NOMO-1 treated with DMSO at 0.1 percent for 48 hours (cell line): ENCODE measurements around the gene OR1N1.
"Not testable (repeated sequence)": the region's sequence is repeated elsewhere in the genome, so short reads cannot be mapped to it uniquely, and the experiment has no call there.

Experiments used
- DNase-seq: peaks from one replicate; lab custom pipeline; 2025; ENCODE audit not compliant: unreplicated experiment; lab: John Stamatoyannopoulos, UW

Gene OR1N1, protein sequence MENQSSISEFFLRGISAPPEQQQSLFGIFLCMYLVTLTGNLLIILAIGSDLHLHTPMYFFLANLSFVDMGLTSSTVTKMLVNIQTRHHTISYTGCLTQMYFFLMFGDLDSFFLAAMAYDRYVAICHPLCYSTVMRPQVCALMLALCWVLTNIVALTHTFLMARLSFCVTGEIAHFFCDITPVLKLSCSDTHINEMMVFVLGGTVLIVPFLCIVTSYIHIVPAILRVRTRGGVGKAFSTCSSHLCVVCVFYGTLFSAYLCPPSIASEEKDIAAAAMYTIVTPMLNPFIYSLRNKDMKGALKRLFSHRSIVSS

DNA sequence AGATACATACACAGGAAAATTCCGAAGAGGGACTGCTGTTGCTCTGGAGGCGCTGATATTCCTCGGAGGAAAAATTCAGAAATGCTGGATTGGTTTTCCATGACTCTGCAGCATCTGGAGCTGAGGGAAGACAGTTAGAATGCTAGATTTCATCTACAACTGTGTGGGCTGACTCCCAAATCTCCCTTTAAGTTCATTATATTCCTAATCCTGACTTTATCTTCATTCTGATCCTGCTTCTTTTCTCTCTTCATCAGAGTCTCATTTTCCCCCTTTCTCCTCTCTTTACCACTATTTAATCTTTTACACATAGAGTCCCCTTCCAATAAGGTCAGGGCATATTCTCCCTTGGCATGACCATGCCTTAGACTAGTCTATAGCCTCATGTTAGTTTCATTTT, at the start of gene OR1N1:
OR1N1 (minus strand) TSS at position 101 of the 400 bp plus-strand sequence; CDS start at position 101, 0 bp downstream.
- no peak for DNase-seq

DNA sequence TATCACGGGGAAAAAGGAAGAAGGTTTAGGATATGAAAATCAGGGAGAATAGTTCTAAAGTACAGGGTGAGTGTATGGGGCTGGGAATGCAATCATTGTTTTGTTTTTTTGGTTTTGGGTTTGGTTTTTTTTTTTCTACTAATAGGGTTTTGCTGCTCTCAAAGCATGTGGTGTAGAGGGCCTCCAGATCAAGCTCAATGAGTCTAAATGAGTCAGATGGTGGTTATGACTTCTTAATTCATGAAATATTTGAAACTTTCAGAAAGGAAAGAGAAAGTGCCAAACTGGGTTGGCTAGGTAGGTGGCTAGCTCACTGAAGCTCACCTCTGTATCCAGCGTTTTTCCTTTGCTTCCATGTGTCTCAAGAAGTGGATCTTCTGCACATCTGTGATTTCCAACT, 45.4 kb upstream of the OR1N1 start:
- DNase-seq, result no peak

DNA sequence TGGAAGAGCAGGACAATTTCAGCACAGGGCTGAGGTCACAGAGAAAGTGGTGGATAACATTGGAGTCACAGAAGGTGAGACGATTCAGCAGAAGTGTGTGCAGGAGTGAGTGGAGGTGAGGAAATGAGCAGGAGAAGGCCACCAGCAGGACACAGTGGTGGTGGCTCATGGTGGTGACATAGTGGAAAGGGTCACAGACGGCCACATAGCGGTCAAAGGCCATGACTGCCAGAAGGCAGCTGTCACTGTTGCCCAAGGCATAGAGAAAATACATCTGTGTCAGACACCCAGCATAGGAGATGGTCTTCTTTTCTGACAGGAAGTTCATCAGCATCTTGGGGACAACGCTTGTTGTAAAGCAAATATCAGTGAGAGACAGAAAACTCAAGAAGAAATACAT, 40.8 kb upstream of the OR1N1 start:
- no peak for DNase-seq

DNA sequence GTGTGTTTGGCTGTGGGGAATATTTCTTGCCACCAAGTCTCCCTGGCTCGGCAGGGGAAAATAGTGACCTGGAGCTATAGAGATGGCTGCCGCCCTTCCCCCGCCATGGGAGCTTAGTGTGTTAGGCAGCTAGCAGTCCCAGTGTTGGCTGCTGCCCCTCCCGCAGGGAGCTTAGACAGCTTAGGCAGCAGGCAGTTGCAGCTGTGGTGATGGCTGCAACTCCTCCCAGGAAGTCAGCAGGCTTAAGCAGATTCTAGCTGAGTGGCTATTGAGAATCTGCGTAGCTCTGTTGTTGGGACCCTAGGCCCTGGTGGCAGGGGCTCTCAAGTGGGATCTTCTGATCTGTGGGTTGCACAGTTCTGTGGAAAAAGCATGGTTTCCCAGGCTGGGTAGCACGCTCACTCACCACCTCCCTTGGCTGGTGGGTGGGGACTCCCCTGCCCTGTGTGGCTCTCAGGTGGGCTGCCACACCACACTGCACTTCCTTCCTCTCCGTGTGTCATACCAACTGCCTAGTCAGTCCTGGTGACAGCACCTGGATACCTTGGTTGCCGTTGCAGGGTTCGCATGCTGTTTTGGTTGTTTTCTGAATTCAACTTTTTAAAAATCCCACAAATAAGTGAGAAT, 35.2 kb upstream of the OR1N1 start:
- DNase-seq, result no peak

DNA sequence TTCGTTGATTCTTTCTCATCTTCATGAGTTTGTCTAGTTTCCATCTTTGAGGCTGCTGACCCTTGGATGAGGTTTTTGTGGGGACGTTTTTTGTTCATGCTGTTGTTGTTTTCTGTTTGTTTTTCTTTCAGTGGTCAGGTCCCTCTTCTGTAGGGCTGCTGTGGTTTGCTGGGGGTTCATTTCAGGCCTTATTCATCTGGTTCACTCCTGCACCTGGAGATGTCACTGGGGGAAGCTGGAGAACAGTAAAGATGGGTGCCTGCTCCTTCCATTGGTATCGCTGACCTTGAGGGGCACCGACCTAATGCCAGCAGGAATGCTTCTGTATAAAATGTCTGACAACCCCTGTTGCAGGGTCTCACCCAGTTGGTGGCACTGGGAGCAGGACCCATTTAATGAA, 34.4 kb upstream of the OR1N1 start:
- no peak for DNase-seq

DNA sequence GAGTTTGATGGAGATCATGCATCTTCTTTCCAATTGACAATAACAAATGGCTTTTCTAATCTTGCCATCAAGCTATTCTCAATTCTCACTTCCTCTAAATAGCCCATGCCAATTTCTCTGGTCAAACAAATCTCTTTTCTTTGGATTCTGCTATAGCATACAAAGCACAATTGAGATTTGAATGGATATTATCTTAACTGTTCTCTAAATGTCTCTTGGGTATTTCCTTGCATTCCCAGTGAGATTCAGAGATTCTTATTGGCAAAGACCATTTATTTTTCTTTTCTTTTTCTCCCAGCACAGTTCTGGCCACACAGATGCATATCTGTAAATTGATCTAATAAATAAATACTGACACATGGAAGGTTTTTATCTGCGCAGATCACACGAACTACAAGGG, 25.7 kb upstream of the OR1N1 start, which contains the start of gene OR1N2:
OR1N2 (plus strand) TSS at position 301 of the 400 bp plus-strand sequence. CDS start 100 bp downstream, outside the sequence.
- DNase-seq, result no peak

DNA sequence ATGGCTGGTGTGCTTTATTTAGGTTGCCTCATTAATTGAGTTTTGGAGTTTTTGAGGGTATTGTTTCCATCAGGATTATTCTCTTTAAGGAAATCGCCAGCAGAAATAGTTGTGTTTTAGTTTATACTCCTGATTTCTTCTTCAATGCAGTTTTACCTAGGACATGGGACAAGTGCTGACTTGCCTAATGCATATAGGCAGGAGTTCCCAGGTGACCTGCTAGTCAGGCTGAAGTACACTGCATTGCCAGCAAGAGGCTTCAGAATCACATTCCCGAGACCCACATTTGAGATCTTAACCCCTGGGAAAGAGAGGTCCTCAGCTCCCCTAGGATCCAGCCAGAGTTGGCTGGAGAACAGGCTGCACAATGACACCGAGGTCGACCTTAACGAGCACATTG, 24.3 kb upstream of the OR1N1 start:
- no peak for DNase-seq

DNA sequence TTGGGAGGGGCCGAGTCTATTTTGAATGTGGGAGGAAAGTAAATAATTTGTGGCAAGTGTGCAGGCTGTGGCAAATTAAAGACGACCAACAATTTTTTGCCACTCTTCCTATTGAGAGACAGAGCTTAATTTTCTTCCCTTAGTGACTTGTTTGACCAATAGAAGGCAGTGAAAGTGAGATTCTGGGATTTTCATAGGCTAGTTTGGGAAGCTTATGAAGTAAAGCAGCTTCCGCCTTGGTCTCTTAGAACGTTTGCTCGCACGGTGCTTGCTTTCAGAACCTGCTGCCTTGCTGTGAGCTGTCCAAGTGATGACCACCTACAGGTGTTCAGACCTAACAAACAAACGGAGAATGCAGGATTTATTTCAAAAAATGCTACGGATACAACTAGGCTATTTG, 19.1 kb upstream of the OR1N1 start:
- no peak for DNase-seq

DNA sequence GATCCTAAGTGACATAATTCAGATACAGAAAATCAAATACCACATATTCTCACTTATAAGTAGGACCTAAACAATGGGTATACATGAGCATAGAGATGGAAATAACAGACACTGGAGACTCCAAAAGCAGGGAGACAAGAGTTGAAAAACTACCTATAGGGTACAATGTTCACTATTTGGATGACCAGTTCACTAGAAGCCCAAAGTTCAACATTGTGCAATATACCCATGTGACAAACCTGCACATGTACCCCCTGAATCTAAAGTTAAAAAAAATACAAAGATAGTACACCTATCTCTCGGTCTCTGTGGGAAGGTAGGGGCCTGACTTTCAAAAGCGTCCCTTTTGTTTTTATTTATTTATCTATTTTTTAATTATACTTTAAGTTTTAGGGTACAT, 11.7 kb upstream of the OR1N1 start:
- DNase-seq, result no peak

DNA sequence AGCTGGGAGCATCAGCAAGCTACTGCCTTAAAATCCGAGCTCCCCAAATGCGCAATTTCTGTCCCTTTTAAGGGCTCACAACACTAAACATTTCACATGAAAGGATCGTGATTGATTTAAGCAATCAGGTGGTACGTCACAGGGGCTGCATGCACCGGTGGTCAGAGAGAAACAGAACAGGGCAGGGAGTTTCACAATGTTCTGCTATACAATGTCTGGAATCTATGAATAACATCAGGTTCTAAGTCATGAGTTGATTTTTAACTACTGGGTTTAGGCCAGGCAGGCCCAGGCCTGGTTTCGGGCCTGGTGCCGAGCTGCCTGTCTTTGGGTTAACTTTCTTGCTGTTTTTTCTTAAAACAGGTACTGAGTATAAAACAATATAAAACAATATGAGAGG, 10.0 kb upstream of the OR1N1 start:
- DNase-seq, result not testable (repeated sequence)

DNA sequence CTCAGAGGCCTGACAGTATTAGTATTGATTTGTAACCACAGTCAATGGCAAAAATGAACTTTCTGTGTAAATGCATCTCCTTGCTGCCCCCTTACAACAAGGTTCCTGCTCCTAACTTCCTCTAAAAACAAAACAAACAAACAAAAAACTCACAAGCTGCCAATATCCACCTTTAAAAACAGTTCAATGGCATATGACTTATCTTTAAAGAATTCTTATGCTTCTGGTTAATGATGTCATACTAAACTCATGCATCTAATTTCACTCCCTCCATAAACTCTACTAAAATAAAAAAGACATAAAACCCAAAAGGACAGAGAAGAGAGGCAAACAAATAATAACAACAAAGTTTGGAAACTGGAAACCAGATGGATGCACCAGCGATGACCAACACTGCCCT, 9.0 kb upstream of the OR1N1 start:
- no peak for DNase-seq

DNA sequence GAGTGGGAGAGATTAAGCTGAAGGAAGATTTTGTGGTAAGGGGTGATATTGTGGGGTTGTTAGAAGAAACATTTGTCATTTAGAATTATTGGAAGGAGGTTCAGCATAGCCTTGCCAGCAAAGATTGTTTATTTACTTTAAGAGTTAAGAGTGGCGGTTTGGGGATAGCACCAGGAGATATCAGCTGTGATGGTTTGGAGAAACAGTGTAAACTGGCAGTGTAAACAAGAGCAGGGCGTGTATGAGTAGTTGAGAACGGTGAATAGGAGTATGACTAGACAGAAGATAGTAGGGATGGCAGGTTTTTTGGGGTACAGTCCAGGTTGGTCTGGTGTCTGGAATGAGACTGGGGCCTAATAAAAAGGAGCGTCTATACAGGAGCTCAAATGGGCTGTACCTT, 4.1 kb upstream of the OR1N1 start:
- not testable (repeated sequence) for DNase-seq

DNA sequence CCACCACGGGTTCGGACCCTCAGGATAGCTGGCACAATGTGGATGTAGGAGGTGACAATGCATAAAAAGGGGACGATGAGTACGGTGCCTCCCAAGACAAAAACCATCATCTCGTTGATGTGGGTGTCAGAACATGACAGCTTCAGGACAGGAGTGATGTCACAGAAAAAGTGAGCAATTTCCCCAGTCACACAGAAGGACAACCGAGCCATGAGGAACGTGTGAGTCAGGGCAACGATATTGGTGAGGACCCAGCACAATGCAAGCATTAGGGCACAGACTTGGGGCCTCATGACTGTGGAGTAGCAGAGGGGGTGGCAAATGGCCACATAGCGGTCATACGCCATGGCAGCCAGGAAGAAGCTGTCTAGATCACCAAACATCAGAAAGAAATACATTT, 491 bp downstream of the OR1N1 start:
- DNase-seq, result no peak

DNA sequence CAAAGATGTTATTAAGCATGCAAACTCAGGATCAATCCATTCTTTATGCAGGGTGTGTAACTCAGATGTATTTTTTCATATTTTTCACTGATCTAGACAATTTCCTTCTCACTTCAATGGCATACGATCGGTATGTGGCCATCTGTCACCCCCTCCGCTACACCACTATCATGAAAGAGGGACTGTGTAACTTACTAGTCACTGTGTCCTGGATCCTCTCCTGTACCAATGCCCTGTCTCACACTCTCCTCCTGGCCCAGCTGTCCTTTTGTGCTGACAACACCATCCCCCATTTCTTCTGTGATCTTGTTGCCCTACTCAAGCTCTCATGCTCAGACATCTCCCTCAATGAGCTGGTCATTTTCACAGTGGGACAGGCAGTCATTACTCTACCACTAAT, 7.7 kb downstream of the OR1N1 start:
- DNase-seq, result no peak

DNA sequence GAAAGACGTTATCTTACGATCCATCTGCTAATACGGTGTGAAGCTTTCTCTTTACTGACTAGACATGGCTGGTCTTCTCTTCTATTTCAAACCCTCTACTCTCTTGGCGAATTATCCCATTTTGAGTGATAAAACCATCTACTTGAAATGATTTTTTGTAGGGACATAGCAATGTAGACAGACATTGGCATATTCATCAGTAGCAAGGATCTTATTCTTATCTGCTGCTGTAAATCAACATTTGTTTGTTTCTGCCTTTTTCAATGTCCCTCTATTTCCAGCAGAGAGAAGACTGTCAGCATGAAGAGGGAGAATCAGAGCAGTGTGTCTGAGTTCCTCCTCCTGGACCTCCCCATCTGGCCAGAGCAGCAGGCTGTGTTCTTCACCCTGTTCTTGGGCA, 8.3 kb downstream of the OR1N1 start, which contains the start of gene OR1J4:
OR1J4 (plus strand) TSS at position 301 of the 400 bp plus-strand sequence; CDS start at position 301, 0 bp downstream.
- no peak for DNase-seq

DNA sequence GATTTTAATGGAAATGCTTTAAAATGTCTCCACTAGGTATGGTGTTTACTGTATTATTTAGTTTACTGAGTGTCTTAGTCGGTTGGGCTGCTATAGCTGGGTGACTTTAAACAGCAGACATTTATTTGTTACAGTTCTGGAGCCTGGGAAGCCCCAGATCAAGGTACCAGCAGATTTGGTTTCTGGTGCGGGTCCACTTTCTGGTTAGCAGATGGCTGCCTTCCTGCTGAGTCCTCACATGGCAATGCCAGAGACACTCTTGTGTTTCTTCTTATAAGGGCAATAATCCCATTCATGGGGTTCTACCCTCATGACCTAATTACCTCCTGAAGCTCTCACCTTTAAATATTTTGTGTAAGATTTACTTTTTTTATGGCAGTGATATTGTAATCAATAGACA, 8.9 kb downstream of the OR1N1 start:
- no peak for DNase-seq

DNA sequence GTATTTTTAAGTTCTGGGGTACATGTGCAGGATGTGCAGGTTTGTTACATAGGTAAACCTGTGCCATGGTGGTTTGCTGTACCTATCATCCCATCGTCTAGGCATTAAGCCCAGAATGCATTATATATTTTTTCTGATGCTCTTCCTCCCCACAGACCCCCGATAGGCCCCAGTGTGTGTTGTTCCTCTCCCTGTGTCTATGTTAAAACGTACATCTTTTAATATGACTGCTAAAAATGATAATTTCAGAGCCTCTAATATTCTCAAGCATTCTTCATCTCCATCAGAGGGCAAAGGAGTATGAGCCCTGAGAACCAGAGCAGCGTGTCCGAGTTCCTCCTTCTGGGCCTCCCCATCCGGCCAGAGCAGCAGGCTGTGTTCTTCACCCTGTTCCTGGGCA, 16.6 kb downstream of the OR1N1 start, which contains the start of gene OR1J2:
OR1J2 (plus strand) TSS at position 301 of the 400 bp plus-strand sequence; CDS start at position 301, 0 bp downstream.
- DNase-seq, result no peak

DNA sequence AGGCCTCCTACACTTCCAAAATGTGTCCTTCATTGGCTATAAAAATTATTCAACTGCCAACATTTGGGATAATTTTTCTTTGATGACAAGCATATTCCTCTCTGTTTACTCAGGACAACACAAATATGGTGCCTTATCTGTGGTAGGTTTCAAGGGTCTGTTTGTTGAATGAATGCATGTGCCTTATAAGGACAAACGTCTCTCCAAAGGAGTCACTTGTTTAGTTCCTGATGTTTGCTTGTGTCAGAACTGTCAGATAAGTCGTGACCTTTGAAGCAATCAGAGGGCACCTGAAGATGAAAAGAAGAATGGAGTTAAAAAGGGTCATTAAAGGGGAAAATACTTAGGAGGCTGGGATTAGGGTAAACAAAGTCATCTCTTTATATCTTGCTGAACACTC, 20.1 kb downstream of the OR1N1 start:
- no peak for DNase-seq

DNA sequence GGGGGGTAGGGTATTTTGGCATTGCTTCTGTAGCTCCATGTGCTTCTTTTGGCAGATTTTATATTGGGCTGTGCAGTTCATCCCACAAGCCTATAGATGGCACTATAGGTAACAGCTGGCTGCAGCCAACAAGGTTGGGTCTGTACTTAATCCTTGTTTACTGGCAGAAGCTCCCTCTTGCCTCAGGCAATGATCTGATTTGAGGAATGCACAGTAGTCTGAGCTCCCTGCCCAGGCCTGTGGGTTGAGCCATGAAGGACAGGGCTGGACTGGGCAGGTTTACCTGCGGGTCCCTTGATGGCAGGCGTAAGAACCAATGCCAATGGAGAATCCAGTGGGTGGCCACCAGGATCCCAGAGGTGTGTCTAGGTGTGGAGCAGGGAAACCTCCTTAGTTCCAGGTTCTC, 28.2 kb downstream of the OR1N1 start:
- no peak for DNase-seq

DNA sequence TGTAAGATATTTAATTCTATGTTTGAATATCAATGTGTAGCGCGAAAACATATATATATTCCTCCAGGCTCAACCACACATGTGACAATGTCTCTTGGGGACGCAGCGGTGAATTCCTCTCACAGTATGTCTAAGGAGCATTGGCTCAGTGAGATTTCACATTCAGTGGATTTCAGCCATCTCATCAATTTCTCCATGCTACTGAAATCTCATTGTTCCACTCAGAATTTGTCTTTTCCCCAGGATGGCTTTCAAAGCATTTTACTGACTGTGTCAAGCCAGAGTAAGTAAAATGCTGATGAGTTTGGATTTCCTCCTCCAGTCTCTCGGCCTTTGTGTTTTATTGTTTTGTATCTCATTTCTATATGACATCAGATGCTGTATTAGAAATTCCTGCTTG, 48.0 kb downstream of the OR1N1 start:
- DNase-seq, result no peak

DNA sequence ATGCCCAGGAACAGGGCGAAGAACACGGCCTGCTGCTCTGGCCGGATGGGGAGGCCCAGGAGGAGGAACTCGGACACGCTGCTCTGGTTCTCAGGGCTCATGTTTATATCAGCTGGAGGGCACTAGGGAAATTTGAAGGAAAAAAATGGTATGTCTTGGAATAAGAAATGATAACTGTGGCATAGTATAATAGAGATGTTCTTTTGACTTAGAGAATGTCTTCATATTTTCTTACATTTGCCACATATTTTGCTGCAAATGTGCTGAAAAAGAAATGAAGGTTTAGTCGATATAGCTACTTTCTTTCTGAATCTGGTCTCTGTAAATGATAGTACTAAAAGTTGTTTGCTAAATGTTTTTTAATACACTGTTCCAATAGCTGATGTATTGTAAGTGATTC, 49.3 kb downstream of the OR1N1 start, which contains the start of gene OR1J1:
OR1J1 (minus strand) TSS at position 101 of the 400 bp plus-strand sequence; CDS start at position 101, 0 bp downstream.
- DNase-seq, result no peak

DNA sequence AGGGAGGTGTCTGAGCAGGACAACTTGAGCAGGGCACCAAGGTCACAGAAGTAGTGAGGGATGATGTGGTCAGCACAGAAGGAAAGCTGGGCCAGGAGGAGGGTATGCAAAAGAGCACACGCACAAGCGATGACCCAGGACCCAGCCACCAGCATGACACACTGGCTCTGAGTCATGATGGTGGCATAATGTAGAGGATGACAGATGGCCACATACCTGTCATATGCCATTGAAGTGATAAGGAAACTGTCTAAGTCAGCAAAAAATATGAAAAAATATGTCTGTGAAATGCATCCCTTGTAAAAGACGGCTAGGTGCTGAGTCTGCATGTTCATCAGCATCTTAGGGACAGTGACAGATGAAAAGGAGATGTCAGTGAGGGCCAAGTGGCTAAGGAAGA, 49.7 kb downstream of the OR1N1 start:
- no peak for DNase-seq
